Ascending aorta (tissue), 2 donors: Measurements from ENCODE around the gene CRX. TPM values are rescaled to one million over a fixed set of nuclear protein-coding genes. Genes with fewer than 3 reads are reported as not detected.
"Not testable (repeated sequence)": the region's sequence is repeated elsewhere in the genome, so short reads cannot be mapped to it uniquely, and the experiment has no call there.

Source experiments
- DNase-seq, 2 donors: peaks; one replicate each; pipeline ENCODE4 v3.0.0-alpha.2; 2019; ENCODE audit warnings: low spot score in 2 of 2
- H3K27ac ChIP-seq, 2 donors: fragments of 200-600 bp; sonication (generic); one replicate each; pipeline ENCODE4 v1.5.1; 2016 to 2017; ENCODE audit warnings: mild to moderate bottlenecking in 1 of 2
- H3K27me3 ChIP-seq: fragments of 200-600 bp; sonication (generic); one replicate; pipeline ENCODE4 v1.5.1; 2017
- H3K36me3 ChIP-seq, 2 donors: fragments of 200-600 bp; sonication (generic); one replicate each; pipeline ENCODE4 v1.5.1; 2016
- H3K4me1 ChIP-seq, 2 donors: fragments of 200-600 bp; sonication (generic); one replicate each; pipeline ENCODE4 v1.5.1; 2016 to 2017; ENCODE audit warnings: mild to moderate bottlenecking in 1 of 2
- H3K4me3 ChIP-seq, 2 donors: fragments of 200-600 bp; sonication (generic); one replicate each; pipeline ENCODE4 v1.5.1; 2016 to 2017; ENCODE audit warnings: mild to moderate bottlenecking in 1 of 2
- H3K9me3 ChIP-seq, 2 donors: fragments of 200-600 bp; sonication (generic); one replicate each; pipeline ENCODE4 v1.5.1; 2016
- intact Hi-C: fragments of 100-400 bp; cut with DNase I; formaldehyde crosslinking; loops from one replicate; pipeline ENCODE4 v1.15.1; 2023
- total RNA-seq: library from RNA; depleted of rRNA; stranded (reverse); fragments of >200 nt; gene quantifications from one replicate; pipeline ENCODE4 v1.1.0, GENCODE V29; 2016
- TF ChIP-seq, protein P1 (sequence below), 3 experiments: fragments of 200-600 bp in 2 of 3; fragments of 450-650 bp in 1 of 3; sonication (generic) in 2 of 3; IDR thresholded peaks; one replicate each; pipeline ENCODE4 v1.5.1; 2016 to 2019; ENCODE audit warnings: antibody characterized with exemption in 3 of 3, mild to moderate bottlenecking in 1 of 3, moderate library complexity in 1 of 3

CRX gene
- total RNA-seq, 1 donor from 2014 or later, result not detected

DNA sequence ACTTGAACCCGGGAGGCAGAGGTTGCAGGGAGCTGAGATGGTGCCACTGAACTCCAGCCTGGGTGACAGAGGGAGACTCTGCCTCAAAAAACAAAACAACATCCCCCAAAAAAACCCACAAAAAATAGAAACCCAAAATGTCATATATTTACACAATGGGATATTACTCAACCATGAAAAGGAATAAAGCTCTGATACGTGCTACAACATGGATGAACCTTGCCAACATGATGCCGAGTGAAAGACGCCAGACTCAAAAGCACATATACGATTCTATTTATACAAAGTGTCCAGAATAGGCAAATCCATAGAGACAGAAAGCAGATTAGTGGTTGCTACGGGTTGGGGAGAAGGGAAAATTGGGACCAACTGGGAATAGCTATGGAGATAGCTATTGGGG is 15.3 kb upstream of the CRX start:
- Histone ChIP-seq H3K4me1 (no peaks in the 10 kb centered on the region), H3K4me3 (no peak overlapping the region), H3K27me3 (no peaks in the 10 kb centered on the region), H3K9me3 (no peaks in the 10 kb centered on the region), H3K27ac (no peak overlapping the region), H3K36me3 (no peaks in the 10 kb centered on the region)
- no peak for DNase-seq
- intact Hi-C loops, result no loop called here
- TF ChIP-seq, protein P1, sequence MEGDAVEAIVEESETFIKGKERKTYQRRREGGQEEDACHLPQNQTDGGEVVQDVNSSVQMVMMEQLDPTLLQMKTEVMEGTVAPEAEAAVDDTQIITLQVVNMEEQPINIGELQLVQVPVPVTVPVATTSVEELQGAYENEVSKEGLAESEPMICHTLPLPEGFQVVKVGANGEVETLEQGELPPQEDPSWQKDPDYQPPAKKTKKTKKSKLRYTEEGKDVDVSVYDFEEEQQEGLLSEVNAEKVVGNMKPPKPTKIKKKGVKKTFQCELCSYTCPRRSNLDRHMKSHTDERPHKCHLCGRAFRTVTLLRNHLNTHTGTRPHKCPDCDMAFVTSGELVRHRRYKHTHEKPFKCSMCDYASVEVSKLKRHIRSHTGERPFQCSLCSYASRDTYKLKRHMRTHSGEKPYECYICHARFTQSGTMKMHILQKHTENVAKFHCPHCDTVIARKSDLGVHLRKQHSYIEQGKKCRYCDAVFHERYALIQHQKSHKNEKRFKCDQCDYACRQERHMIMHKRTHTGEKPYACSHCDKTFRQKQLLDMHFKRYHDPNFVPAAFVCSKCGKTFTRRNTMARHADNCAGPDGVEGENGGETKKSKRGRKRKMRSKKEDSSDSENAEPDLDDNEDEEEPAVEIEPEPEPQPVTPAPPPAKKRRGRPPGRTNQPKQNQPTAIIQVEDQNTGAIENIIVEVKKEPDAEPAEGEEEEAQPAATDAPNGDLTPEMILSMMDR (IDR thresholded peaks at IDR 0.05), result no peak

DNA sequence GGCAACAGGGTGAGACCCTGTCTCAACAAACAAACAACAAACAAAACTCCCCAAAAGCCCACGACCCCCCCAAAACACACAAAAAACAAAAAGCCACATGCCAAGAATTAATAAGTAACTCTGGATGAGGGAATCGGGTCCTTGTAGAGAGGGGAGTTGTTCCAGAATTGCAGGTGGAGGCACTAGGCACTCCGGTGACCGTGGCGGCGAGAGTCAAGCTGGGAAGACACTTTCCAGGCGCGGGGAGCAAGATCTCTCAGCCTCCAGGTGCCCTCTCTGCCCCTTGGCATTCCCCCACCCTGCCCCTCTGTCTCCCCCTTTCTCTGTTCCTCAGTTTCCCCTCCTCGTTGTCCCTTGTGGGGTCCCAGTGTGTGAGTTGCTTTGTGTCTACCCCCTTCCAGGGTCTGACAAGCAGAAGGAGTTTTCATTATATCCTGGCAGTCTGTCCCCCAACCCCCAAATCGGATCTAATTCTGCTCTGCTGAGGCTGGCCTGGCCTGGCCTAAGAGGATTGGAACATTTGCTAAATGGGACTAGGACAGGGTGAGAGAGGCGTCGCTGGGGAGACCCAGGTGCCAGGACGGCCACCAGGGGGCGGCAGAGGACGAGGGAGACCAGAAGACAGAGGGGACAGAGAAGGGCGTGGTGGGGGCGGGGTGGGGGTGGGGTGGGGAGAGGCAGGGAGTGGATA is 8.3 kb upstream of the CRX start:
- TF ChIP-seq, protein P1 (IDR thresholded peaks at IDR 0.05), result peak in 2 of 3 experiments; percentile 53 to 58
- Histone ChIP-seq H3K9me3 (no peaks in the 10 kb centered on the region), H3K4me1 (no peaks in the 10 kb centered on the region), H3K4me3 (no peak overlapping the region), H3K27ac (no peak overlapping the region), H3K36me3 (no peaks in the 10 kb centered on the region), H3K27me3 (no peaks in the 10 kb centered on the region)
- intact Hi-C loops, result no loop called here
- DNase-seq, result peak in 1 of 2 donors; percentile 67

DNA sequence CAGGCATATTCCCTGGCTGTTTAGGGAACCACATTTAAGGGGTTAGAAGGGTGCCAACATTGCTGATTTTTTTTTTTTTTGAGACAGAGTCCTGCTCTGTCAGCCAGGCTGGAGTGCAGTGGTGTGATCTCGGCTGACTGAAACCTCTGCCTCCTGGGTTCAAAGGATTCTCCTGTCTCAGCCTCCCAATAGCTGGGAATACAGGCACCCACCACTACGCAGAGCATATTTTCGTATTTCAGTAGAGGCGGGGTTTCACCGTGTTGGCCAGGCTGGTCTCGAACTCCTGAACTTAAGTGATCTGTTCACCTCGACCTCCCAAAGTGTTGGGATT is 7.8 kb upstream of the CRX start:
- Histone ChIP-seq H3K9me3 (no peaks in the 10 kb centered on the region), H3K4me1 (no peaks in the 10 kb centered on the region), H3K27ac (no peak overlapping the region), H3K4me3 (no peak overlapping the region), H3K36me3 (no peaks in the 10 kb centered on the region), H3K27me3 (no peaks in the 10 kb centered on the region)
- intact Hi-C loops, result no loop called here
- TF ChIP-seq, protein P1 (IDR thresholded peaks at IDR 0.05), result no peak
- DNase-seq, result no peak

DNA sequence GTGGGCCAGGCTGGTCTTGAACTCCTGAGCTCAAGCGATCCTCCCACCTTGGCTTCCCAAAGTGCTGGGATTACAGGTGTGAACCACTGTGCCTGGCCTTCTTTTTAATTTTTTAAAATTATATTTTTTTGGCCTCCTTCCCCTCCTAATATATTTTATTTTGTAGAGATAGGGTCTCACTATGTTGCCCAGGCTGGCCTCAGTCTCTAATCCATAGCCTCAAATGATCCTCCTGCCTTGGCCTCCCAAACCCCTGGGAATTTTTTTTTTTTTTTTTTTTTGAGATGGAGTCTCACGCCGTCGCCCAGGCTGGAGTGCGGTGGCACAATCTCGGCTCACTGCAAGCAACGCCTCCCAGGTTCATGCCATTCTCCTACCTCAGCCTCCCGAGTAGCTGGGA is 5.5 kb upstream of the CRX start:
- H3K27me3 ChIP-seq, H3K4me1 ChIP-seq, intact Hi-C loops, H3K27ac ChIP-seq, H3K9me3 ChIP-seq, DNase-seq, H3K4me3 ChIP-seq, H3K36me3 ChIP-seq: not testable (repeated sequence)

DNA sequence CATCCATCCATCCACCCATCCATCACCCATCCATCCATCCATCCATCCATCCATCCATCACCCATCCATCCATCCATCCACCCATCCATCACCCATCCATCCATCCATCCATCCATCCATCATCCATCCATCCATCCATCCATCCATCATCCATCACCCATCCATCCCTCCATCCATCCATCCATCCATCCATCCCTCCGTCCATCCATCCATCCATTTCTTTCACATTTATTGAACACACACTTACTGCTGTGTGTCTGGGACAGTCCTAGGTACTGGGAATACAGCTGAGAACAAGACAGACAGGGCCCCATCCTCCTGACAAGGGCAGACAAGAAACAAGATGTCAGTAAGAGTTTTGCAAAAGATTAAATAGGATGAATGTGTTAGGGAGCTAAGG is 3.5 kb upstream of the CRX start:
- H3K4me3 ChIP-seq, H3K27ac ChIP-seq, H3K27me3 ChIP-seq, DNase-seq, H3K9me3 ChIP-seq, intact Hi-C loops, H3K4me1 ChIP-seq, H3K36me3 ChIP-seq: not testable (repeated sequence)

DNA sequence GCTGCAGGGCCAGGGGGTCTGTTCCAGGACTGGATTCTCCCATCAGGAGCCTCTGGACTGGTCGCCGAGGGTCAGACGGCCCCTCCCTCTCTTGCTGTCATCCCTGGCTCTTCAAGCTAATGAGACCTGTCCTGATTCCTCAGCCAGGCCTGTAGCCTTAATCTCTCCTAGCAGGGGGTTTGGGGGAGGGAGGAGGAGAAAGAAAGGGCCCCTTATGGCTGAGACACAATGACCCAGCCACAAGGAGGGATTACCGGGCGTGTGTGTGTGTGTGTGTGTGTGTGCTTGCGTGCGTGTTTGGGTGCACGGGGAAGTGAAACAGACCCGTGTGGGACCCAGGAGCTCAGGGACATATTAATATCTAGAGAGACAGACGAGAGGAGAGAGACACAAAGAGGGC is 1.9 kb upstream of the CRX start:
- DNase-seq, result no peak
- no peak overlapping the region for H3K27ac ChIP-seq
- no peaks in the 10 kb centered on the region for H3K27me3 ChIP-seq
- TF ChIP-seq, protein P1 (IDR thresholded peaks at IDR 0.05), result no peak
- no peaks in the 10 kb centered on the region for H3K9me3 ChIP-seq
- H3K36me3 ChIP-seq, result no peaks in the 10 kb centered on the region
- no peaks in the 10 kb centered on the region for H3K4me1 ChIP-seq
- H3K4me3 ChIP-seq, result no peak overlapping the region
- intact Hi-C loops, result no loop called here

DNA sequence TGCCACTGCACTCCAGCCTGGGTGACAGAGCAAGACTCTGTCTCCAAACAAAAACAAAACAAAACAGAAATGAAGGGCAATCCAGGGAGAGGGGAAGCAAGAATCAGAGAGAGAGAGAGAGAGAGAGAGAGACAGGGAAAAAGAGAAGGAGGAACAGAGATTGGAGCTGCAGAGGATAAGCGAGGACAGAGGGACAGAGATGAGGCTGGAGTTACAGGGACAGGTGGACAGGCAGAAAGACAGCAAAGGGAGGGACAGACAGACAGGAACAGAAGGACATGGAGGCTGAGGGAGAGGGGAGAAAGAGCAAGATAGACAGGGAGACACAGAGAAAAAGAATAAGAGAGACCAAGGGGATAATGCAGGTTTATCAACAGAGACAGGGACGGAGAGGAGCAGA is 1.3 kb upstream of the CRX start:
- no peaks in the 10 kb centered on the region for H3K9me3 ChIP-seq
- no peaks in the 10 kb centered on the region for H3K27me3 ChIP-seq
- TF ChIP-seq, protein P1 (IDR thresholded peaks at IDR 0.05), result no peak
- H3K27ac ChIP-seq, result no peak overlapping the region
- no peaks in the 10 kb centered on the region for H3K36me3 ChIP-seq
- no peak overlapping the region for H3K4me3 ChIP-seq
- H3K4me1 ChIP-seq, result no peaks in the 10 kb centered on the region
- intact Hi-C loops, result no loop called here
- DNase-seq, result no peak
